Hepatic stellate cell (primary cell): ENCODE data around the gene ST13.
"Not testable (repeated sequence)": the region's sequence is repeated elsewhere in the genome, so short reads cannot be mapped to it uniquely, and the experiment has no call there.

ENCODE experiments used
- DNase-seq: peaks from one replicate; pipeline ENCODE4 v3.0.0; 2011; ENCODE audit warnings: low spot score

ST13 gene

DNA sequence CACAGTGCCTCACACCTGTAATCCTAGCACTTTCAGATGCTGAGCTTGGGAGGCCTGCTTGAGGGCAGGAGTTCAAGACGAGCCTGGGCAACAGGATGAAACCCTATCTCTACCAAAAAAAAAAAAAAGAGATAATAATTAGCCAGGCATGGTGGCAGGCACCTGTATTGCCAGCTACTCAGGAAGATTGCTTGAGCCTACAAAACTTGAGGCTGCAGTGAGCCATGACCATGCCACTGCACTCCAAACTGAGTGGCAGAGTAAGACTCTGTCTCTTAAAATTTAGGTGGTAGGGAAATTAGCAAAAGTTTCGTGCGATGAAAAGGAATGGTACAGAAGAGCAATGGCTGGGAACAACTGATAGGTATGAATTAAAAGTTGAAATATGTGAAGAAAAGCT lies 18.0 kb downstream of the ST13 start:
- no peak for DNase-seq

DNA sequence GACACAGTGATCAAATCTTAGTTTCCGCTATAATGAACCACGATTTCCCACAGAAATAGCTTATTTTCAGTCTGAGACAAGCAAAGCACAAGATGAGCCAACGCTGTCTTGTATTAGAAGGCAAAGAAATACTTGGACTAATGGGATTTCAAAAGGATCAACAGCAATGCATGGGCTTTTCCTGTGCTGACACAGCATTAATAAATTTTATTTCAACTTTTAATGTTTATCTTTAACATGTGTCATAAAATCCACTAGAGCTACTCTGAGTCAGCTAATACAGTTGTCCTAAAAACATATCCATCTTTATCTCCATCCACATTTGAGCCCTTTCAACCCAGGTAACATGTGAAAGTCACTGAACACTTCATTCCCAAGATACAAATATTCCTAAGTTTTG lies 21.8 kb downstream of the ST13 start:
- DNase-seq, result no peak

DNA sequence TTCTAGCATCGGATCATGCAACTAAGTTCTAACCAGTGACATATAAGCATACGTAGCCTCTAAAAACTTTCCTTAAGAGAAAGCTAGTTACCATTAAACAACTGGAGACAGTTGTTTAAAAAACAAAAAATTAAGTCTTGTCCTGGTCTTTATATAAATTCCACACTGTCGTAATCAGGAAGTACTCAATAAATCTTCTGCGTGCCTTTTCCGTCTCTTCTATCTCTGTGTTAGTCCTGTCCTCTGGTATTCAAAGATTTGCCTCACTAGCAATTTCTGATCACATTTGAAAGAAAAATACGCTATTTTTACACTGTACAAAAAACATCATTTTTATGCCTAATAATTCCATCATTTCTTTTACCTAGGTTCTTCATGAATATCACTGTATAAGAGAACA lies 27.3 kb downstream of the ST13 start:
- no peak for DNase-seq

DNA sequence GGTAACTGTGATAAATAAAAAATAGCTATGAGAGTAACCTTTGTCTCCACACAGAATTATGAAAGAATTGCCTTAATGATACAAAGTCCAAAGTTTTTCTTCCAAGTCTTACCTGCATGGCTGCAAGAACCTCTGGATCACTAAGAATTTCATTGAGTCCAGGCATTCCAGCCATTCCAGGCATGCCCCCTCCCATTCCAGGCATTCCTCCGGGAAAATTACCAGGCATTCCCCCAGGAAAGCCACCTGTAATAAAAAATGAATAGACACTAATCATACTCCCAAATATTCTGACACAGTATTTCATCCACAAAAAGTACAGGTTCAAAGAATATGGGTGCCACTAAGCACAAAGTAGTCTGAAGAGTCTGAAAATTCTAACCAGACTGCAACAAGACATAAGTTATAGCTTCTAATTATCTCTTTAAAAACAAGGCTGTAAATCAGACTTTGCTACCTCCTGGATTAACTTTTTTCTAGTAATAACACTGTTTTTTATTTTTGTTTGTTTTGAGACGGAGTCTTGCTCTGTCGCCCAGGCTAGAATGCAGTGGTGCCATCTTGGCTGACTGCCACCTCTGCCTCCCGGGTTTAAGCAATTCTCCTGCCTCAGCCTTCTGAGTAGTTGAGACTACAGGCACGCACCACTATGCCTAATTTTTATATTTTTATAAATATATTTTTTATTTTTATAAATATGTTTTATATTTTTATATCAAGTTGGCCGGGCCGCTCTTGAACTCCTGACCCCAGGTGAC lies 29.3 kb downstream of the ST13 start:
- no peak for DNase-seq

DNA sequence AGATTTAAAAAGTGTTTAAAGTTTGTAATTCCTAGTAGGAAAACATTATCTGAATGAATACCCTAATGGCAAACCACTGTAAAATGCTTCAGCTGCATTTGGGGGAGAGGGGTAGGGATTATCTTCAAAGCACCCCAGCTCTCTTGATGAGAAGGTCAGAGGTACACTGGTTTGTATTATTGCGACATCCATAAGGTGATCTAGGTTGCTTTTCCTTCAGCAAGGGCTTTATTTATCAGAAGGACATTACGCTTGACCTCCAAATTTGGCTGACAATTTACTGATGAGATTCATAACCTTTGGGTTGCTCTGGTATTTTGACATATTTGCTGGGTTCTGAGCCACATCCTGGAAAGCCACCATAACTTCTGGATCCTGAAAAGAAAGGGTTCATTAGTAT lies 30.1 kb downstream of the ST13 start:
- DNase-seq, result not testable (repeated sequence)

DNA sequence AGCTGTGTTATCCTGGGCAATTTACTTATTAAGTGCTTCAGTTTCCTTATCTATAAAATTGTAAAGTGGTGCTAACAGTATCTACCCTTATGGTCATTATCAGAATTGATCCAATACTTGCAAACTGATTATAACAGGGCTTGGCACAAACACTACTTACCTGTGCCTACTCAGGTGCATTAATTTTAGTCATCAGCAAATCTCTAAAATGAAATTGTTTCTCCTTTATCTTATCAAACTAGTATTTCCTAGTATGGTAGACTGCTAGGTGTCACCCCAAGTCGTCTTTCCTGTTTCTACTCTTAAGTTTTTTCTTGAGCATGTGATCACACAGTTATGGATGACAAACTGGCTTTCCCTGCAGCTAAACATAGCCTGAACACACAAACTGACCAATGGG lies 33.0 kb downstream of the ST13 start:
- DNase-seq, result no peak

DNA sequence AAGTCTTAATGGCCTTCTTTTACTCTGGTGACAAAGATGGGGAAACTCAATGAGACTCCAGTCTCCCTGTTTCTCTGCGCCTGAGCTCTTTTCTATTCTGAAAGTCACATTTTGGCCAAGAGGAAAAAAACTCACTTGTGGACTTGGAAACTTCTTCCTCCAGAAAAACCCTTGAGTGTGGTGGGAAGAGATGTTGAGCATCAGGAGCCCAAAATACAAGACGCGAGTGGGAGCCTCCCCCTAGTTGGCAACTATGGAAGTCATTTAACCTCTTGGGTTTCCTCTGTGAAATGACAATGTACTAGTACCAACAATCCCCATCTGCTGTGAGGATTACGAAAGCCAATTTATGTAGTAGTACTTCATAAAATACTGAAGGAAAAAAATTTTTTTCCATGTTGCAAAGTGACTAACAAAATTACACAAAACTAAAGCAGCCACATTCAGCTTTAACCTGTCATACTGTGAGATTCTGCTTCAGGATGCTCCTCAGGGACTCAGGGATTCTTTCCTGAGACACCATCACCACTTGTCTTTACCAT lies 36.8 kb downstream of the ST13 start:
- DNase-seq, result peak; percentile 42

DNA sequence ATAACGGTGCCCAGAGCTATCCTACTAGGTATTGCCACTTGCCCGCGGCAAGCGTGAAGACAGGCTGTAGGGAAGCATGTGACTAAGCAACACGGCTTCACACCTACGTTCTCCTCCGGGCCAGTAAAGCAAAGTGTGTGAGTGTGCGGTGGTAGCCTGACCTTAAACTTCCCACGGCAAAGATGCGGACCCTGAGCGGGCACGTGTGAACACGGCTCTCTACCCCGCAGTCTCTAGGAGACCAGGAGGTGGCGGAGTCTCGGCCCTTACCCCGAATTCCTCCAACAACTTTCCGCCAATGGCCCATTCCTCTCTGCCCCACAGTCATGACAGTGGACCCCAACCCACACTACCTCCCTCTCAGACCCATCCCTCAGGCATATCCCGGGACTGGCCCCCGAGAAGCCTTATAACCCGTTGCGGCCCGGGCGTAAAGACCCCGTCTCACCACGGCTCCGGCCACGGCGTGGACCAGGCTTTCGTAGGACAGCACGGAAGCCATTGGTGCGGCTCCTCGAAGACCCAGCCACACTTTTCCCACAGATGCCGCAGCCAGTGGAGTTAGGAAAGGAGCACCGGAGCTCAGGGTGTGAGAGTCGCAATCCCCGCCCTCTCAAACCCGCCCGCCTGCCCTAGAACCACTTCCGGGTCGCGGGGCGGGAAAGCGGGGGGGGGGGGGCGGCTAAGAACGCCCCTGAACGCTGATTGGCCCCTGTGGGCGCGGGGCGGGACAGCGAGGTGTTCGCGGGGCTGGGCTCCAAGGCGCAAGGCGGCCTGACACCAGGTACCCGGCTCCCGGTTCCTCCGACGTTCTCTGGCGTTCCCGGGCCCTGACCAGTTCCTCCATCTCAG lies 37.5 kb downstream of the ST13 start, which contains the start of gene SLC25A17:
Gene SLC25A17 (minus strand): TSS at position 600 of the 852 bp plus-strand sequence. CDS start 98 bp downstream, at position 502.
- peak; percentile 95 for DNase-seq

DNA sequence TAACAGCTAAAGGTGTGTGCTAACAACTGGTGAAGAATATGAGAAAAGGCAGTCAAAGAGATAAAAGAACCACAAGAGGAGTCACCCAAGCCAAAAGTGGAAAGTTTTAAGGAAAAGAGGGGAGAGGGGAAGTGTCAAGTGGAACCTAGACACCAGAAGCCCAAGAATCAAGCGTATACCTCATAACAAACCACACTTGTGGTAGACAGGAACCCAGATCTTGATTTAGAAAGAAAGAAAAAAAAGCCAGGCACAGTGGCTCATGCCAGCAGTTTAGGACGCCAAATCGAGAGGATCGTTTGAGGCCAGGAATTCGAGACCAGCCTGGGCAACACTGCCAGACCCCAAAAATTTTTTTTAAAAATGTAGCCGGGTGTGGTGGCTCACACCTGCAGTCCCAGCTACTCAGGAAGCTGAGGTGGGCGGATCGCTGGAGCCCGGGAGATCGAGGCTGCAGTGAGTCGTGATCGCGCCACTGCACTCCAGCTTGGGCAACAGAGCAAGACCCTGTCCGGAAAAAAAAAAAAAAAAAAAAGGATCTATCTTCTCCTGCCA lies 38.2 kb downstream of the ST13 start:
- peak; percentile 11 for DNase-seq

DNA sequence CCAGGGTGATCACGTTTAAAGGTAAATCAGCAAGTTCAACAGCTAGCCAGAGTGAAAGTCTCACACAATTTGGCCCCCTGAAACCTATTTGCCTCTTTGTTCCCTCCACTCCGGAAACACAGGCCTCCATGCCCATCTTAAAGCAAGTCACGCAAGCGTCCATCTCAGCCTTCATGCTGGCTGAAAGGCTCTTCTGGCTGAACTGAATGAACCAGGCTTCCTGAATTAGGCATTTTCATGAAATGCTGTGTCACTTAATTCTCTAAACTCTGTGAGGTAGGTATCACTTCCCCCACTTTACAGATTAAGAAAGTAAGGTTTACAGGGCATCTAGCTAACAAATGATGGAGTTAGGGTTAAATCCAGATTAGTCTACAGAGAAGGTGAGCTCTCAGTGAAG lies 38.7 kb downstream of the ST13 start:
- DNase-seq, result no peak

DNA sequence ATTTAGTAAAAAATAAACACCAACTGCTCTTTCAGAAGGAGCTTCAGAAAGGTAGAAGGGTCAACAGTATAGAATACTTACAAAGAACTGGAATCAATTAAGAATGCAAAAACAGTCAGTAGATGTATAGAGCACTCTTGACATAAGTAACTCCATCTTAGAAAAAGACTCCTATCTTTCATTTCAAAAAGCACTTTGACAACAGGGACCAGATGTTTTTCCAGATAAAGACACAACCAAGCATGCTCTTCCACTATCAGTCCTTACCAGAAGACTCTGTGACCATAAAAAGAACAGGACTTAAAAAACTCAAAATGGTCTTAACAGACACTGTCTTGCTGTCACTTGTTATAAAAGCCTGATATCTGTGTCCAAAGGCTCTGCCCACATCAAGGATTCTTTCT lies 42.5 kb downstream of the ST13 start:
- no peak for DNase-seq

DNA sequence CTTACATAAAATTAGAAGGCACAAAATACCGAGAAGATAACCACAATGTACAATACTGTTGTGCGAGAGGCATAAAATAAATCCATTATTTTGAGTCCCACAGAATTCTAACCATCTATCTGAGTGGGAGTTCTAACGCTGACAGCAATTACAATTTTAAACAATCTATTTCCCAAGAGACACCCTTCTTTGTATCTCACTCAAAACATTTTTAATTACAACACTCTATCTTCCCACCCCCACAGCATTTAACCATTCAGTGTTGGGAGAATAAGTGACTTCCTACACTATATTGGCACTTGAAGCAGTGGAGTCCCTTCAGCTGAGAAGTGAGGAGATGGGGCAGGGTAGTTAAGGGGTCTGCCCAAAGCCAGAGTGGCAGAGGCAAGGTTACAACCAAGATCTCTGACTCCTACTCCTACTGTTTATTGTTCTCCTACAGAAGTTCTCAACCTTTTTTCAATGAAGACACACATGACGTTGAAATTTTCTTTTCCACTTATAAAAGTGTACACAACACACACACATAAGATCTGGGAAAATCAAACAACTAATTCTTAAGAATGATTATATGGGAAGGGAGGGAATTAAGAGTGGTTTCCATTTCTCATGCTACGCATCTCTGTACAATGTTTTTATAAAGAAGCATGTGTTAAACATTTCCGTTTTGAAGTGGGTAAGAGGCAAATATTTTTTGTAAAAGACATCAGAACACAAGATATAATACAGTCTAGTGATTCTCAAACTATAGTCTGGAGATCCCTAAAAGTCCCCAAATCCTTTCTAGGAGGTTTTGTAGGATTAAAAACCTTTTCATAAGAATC lies 48.2 kb downstream of the ST13 start:
- DNase-seq, result no peak

DNA sequence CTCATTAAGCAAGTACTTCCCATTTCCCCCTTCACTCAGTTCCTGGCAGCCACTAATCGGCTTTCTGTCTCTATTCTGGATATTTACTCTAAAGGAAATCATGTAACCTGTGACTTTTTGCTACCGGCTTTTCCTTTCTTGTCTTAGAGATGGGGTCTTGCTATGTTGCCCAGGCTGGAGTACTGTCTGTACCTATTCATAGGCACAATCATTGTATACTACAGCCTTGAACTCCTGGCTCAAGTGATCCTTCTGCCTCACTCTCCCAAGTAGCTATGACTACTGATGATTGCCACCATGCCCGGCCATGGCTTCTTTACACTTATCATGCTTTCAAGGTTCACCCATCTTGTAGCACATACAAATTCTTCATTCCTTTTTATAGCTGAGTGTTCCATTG lies 49.7 kb downstream of the ST13 start:
- DNase-seq, result no peak

DNA sequence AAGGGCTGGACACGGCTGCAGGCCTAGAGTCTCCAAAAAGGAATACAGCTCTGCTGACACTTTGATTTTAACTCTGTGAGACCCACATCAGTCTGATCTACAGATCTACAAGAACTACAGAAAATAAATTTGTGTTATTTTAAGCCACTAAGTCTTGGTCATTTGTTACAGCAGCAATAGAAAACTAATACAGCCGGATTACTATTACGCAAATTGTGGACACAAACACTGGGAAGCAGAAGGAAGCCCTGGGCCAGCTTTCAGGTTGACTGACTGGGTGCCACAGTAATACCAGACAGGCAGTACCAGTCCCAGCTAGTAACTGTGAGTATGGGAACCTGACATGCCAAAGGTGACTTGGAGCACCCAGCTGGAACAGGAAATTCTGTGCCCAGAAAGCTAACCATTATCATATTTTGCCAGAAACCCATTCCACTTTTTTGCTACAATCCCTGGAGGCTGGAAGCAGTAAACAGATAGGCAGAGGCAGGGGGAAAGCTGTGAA lies 50.7 kb downstream of the ST13 start:
- DNase-seq, result no peak

DNA sequence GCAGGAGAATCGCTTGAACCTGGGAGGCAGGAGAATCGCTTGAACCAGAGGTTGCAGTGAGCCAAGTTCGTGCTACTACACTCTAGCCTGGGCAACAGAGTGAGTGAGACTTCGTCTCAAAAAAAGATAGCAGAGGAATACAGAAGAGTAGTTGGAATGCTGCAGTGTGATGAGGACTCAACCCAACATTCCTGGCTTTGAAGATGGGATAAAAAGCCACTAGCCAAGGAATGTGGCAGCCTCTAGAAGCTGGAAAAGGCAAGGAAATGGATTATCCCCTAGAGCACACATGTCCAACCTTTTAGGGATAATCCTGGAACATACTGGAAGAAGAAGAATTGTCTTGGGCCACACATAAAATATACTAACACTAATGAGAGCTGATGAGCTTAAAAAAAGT lies 51.2 kb downstream of the ST13 start:
- DNase-seq, result no peak

DNA sequence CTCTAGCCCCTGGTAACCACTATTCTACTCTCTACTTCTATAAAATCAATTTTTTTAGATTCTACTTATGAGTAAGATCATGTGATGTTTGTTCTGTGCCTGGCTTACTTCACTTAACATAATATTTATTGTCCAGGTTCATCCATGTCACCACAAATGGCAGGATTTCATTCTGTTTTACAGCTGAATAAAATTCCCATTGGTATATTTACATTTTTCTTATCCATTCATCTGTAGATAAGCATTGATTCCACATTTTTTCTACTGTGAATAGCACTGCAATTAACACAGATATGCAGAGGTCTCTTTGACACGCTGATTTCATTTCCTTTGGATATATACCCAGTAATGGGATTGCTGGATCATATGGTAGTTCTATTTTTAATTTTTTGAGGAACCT lies 53.1 kb downstream of the ST13 start:
- no peak for DNase-seq

DNA sequence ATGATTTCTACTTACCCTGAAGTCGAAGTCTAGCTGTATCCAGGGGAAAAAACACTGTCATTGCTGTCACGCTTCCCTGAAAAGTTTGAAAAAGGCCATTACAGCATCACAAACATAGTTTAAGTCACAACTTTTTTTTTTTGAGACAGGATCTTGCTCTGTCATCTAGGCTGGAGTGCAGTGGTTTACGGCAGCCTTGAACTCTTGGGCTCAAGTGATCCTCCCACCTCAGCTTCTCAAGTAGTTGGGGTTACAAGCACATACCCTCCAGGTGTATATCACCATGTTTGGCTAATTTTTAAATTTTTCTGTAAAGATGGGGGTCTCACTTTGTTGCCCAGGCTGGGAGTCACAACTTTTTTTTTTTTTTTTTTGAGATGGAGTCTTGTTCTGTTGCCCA lies 57.4 kb downstream of the ST13 start:
- no peak for DNase-seq

DNA sequence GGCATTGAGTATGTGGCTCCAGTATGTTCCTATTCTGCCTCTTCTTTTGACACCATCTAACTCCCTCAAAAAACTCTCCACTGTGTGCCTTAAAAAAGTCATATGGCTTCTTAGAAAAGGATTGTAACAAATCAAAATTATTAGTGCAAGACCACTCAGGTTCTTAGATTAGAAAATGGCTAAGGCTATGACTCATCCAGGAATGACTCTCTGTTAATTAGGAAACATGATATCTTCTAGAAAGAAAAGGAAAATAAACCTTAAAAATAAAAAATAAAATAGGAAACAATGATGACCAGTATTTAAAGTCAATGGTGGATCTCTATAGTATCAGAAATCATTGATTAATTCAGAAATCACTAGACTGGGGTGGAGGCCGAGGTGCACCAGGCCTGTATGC lies 59.0 kb downstream of the ST13 start:
- no peak for DNase-seq

DNA sequence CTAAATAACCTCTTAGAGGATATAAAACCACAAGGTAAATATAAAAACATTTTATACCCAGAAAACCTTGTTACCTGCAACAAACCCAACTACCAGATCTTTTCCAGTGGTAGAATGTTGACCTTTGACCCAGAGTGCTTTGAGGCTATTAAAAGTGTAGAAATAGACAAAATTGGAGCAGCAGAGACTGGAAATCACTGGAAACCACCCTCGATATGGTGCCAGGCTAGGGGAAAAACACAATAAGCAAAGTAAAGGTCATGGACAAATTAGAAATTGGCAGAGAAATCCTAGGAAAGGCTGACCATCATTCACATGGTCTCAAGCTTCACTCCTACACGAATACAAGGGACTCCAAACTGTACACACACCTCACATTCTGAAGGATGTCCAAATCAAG lies 64.0 kb downstream of the ST13 start:
- no peak for DNase-seq

DNA sequence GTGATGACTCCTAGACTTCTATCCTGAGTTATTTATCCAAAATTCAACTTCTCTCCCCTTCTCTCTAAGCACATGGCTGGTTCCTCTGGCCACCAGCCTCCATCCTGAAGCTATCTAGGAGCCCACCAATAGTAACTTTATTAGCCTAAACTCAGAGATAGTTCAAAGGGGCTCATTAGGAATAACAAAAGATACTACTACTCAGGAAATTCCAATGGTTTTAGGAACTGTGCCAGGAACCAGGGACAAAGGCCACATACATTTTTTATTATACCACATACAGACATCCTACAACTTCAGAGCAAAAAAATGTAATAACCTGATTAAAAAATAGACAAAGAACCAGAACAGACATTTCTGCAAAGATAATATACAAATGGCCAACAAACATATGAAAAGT lies 65.2 kb downstream of the ST13 start:
- DNase-seq, result no peak

DNA sequence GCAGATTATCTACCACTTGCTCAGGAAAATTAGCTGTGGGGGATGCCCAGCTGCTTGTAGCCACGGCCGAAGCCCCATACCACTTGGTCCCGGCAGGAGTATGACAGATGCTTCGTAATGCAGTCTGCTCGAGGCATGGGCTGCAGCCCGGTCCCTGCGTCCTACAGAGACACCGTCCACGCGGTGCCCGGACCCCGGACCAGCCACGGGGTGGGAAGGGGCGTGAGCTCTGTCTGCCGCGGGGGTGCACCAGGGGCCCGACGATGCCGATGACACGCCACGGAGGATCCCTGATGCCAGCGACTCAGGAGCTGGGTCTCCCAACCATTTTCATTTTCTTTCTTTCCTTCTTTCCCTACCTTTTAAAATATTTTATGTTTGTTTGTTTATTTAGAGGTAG lies 67.3 kb downstream of the ST13 start:
- no peak for DNase-seq

DNA sequence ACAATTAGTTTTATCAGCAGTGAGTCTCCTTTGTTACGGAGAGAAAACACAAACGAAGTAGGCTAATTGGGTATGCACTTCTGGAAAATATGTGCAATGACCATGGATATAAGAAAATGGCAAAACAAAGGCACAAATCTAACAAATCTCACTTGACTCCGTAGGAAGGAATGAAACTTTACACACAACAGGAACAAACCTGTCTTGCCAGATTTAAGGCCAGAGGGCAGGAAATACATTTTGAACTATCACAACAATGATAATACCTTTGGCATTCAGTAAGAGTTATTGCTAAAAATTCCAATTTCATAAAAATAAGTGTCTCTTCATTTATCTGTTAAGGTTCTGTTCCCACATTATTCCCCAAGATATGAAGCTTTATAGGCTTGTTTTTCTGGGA lies 73.9 kb downstream of the ST13 start:
- DNase-seq, result no peak
